WI38 (cell line): ENCODE data around the gene CHAF1B.
A peak's percentile ranks its signal among the peaks of the same experiment; 100 is the strongest.
"Not testable (repeated sequence)": the region's sequence is repeated elsewhere in the genome, so short reads cannot be mapped to it uniquely, and the experiment has no call there.

Experiments used
- H3K4me3 ChIP-seq: 2 replicates; pipeline ENCODE4 v1.5.1; 2011; ENCODE audit warnings: low read depth, mild to moderate bottlenecking, control low read depth, low read length
- TF ChIP-seq, protein P1 (sequence below): IDR thresholded peaks from 2 replicates; pipeline ENCODE4 v1.5.1; 2012; ENCODE audit warnings: low read depth, mild to moderate bottlenecking, control low read depth, low read length

The CHAF1B gene

DNA sequence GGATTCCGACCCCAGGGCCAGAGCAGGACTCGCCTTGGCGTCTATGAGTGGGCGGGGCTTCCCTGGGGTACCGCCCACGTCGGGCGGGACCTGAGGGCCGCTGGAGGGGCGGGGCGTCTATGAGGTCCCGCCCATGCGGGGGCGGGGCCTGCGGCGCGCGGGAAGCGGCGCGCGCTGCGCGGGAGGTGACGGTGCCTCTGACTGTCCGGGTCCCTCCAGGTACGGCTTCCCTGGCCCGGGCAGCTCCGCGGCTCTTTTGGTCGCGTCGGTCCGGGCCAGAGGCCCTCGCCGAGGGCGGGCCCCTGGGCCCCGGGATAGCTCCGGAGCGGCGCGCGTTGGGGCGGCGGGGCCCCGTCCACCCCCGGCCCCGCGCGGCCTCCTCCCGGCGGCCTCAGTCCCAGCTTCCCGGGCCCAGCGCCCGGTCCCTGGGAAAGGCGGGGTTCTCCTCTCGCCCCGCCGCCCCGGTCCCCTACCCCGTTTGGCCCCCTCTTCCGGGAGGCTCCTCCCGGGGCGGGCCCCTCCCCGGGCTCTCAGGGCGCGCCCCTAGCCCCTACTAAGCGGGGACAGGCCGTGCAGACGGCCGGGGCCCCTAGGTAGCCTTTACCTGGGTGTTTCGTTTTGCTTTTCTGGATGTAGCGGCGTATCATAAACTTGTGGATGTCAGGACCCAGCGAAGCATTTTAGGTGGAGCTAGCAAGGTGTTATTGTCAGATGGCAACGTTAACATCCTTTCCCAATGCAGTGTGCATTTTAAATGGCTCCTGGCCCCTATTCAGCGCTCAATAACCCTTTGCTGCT is at the start of gene CHAF1B:
TSS of gene CHAF1B (plus strand) at position 160 of the 798 bp plus-strand sequence. CDS start 745 bp downstream, outside the sequence.
- TF ChIP-seq, protein P1, sequence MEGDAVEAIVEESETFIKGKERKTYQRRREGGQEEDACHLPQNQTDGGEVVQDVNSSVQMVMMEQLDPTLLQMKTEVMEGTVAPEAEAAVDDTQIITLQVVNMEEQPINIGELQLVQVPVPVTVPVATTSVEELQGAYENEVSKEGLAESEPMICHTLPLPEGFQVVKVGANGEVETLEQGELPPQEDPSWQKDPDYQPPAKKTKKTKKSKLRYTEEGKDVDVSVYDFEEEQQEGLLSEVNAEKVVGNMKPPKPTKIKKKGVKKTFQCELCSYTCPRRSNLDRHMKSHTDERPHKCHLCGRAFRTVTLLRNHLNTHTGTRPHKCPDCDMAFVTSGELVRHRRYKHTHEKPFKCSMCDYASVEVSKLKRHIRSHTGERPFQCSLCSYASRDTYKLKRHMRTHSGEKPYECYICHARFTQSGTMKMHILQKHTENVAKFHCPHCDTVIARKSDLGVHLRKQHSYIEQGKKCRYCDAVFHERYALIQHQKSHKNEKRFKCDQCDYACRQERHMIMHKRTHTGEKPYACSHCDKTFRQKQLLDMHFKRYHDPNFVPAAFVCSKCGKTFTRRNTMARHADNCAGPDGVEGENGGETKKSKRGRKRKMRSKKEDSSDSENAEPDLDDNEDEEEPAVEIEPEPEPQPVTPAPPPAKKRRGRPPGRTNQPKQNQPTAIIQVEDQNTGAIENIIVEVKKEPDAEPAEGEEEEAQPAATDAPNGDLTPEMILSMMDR, result no peak
- peak within 1 kb of the TSS; percentile 67 for H3K4me3 ChIP-seq

DNA sequence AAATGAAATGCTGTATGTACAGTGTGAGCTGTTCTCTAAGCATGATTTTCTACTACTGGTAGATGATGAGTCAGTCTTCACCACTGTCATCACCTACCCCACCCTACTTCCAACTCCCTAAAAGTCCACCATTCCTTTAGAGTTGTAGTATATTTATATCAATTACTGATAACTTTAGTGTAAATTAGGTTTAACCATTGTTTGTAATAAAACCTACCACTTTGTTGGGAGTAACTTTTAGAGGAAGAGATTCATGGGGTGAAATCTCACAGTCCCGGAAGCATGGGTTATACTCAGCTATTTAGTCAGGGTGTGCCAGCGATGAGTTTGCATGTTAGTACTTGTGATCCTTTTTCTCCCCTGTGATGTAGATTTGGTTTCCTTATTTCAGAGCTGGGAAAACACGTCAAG is 48.1 kb upstream of the CHAF1B start:
- TF ChIP-seq, protein P1, result no peak
- no peak overlapping the region for H3K4me3 ChIP-seq

DNA sequence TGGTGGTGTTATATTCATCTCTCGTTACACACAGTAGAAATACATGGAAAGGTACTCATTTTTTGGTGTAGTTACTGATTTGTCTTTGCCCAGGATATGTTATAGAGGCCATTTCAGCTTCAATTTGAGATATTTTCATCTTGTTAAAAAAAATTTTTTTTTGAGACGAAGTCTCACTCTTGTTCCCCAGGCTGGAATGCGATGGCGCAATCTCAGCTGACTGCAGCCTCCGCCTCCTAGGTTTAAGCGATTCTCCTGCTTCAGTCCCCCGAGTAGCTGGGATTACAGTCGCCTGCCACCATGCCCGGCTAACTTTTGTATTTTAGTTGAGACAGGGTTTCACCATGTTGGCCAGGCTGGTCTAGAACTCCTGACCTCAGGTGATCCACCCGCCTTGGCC is 46.2 kb upstream of the CHAF1B start:
- TF ChIP-seq, protein P1, result no peak

DNA sequence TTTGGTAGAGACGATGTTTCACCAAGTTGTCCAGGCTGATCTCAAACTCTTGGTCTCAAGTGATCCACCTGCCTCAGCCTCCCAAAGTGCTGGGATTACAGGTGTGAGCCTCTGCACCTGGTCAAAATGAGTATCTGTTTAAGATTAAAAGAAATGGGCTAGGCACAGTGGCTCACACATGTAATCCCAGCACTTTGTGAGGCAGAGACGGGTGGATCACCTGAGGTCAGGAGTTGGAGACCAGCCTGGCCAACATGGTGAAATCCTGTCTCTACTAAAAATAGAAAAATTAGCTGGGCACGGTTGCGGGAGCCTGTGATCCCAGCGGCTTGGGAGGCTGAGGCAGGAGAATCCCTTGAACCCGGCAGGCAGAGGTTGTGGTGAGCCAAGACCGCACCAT is 42.6 kb upstream of the CHAF1B start:
- not testable (repeated sequence) for H3K4me3 ChIP-seq

More for the DNA sequence above, 46.2 kb upstream of the CHAF1B start:
- no peak overlapping the region for H3K4me3 ChIP-seq

DNA sequence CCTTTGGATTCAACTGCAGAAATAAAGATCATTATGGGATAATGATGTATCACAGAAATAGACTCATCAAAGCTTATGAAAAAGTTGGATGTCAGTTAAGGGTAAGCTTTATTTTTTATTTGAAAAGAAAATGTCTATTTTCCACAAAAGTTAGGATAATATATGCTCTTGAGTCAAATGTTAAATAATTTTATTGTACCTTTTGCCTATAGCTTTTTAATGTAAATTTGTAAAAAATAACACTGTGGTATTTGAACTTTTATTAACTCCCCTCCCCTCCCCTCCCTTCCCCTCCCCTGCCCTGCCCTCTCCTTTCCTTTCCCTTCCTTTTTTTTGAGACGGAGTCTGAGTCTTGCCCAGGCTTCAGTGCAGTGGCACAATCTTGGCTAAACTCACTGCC is 40.3 kb upstream of the CHAF1B start:
- no peak overlapping the region for H3K4me3 ChIP-seq
- TF ChIP-seq, protein P1, result no peak

DNA sequence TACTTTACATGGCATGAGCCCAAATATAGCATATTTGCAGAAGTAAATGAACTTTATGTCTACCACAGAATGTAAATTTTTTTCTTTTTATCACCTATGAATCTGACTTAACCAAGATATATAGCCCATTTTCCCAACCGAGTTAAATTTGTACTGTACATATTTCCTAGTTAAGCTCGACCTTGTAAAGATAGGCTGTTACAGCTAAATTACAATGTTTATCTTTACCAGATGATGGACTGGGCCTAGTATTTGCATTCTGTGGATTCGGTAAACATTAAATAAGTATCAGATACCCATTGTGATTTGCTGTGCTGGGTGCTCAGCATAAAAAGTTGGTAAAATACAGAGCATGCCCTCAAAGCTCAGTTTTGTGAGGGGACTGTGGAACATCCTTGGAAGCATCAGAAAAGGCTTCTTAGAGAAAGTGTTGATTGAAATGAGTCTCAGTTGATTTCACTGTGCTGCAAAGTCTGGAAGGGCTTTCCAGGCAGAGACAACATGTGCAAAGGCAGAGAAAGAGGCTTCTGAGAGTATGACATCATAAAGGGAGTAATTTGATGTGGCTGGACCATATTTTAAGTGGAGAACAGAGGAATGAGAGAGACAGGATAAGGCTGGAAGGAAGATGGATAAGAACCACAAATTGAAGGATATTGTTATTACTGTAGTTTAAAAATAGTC is 37.8 kb upstream of the CHAF1B start:
- no peak overlapping the region for H3K4me3 ChIP-seq
- TF ChIP-seq, protein P1, result no peak

DNA sequence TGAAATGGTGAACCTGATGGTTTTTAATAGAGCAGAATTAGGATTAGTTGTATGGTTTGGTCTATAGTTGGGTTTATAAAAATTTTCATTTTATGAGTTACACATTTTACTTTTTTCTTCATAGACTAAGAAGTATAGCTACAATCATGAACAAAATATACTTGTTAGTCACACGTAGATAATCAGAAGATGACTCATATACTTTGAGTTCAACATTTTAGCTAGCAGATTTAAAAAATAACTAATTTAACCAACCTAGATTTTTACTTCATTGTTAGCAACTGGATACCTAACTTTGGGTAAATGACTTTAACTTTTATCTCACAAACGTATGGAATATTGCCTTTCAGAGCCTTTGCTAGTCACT is 37.2 kb upstream of the CHAF1B start:
- H3K4me3 ChIP-seq, result no peak overlapping the region
- TF ChIP-seq, protein P1, result no peak

DNA sequence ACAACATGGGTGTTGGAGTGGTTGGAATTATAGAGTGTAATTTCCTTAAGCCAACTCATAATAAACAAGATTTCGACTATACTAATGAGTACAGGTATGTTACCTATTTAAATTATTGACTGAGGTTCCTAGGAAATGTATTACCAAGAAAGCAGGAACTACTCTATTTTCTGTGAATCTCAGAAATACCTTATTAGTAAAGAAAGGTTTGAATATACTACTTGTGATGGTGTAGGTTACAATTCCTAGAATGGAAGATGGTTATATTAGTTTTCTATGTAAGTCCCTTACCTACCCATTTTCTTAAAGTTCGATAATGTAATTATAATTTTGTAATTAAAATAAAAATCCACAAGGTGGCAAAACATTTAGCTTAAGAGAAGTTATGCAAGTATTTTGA is 35.9 kb upstream of the CHAF1B start:
- TF ChIP-seq, protein P1, result no peak
- H3K4me3 ChIP-seq, result no peak overlapping the region
